HepG2 (cell line): ENCODE data around the gene HPGD.

Experiments
- ARID3A ChIP-seq: IDR thresholded peaks from 2 replicates; pipeline ENCODE4 v1.6.1; 2012; ENCODE audit warnings: low read depth, low read length, improper control_type of control experiment
- CTCF ChIP-seq: sonication (generic); formaldehyde crosslinking; IDR thresholded peaks from 2 replicates; pipeline ENCODE4 v1.5.0; 2020; ENCODE audit warnings: mild to moderate bottlenecking, missing genetic modification reagents, moderate library complexity
- GMEB2 ChIP-seq: IDR thresholded peaks from 2 replicates; pipeline ENCODE4 v1.6.1; 2016; ENCODE audit warnings: missing biosample characterization, missing genetic modification reagents, low read depth
- GRHL1 ChIP-seq: sonication (generic); formaldehyde crosslinking; conservative IDR thresholded peaks from 2 replicates; pipeline ENCODE4 v1.8.0; 2022; ENCODE audit warnings: missing genetic modification reagents
- HNRNPK ChIP-seq: fragments of 200-400 bp; formaldehyde crosslinking; IDR thresholded peaks from 2 replicates; pipeline ENCODE4 v1.6.1; 2018; ENCODE audit warnings: low read length, low read depth, moderate library complexity, mild to moderate bottlenecking; ENCODE audit not compliant: poor library complexity, severe bottlenecking
- JUN ChIP-seq: sonication (generic); formaldehyde crosslinking; IDR thresholded peaks from 2 replicates; pipeline ENCODE4 v1.4.0; 2020; ENCODE audit warnings: mild to moderate bottlenecking, missing genetic modification reagents
- NFE2L2 ChIP-seq: fragments of 150-350 bp; IDR thresholded peaks from 2 replicates; pipeline ENCODE4 v1.6.1; 2014; ENCODE audit warnings: low read length
- PBX2 ChIP-seq: IDR thresholded peaks from 2 replicates; pipeline ENCODE4 v1.6.1; 2016; ENCODE audit warnings: control low read depth
- POLR2A ChIP-seq, 2 experiments: IDR thresholded peaks; 2 replicates each; pipeline ENCODE4 v1.6.1; 2011; ENCODE audit warnings: low read depth in 2 of 2, low read length in 2 of 2, mild to moderate bottlenecking in 1 of 2, moderate library complexity in 1 of 2; ENCODE audit not compliant: insufficient read depth in 1 of 2
- WIZ ChIP-seq: sonication (generic); formaldehyde crosslinking; IDR thresholded peaks from 2 replicates; pipeline ENCODE4 v1.5.1; 2020; ENCODE audit warnings: mild to moderate bottlenecking, missing genetic modification reagents
- ZNF180 ChIP-seq: sonication (generic); formaldehyde crosslinking; IDR thresholded peaks from 2 replicates; pipeline ENCODE4 v1.4.0; 2020; ENCODE audit warnings: low read depth, missing genetic modification reagents, borderline replicate concordance
- ZNF563 ChIP-seq: sonication (generic); formaldehyde crosslinking; IDR thresholded peaks from 2 replicates; pipeline ENCODE4 v1.8.0; 2022; ENCODE audit warnings: mild to moderate bottlenecking, moderate library complexity, missing genetic modification reagents
- ZNF572 ChIP-seq: sonication (generic); formaldehyde crosslinking; IDR thresholded peaks from 2 replicates; pipeline ENCODE4 v1.5.1; 2020; ENCODE audit warnings: mild to moderate bottlenecking, missing genetic modification reagents

- no peak for TF ChIP-seq CTCF (CRISPR knock-in tag)
- no peak for TF ChIP-seq ZNF572
- no peak for TF ChIP-seq NFE2L2
- no peak for TF ChIP-seq HNRNPK
- no peak for TF ChIP-seq ARID3A
- TF ChIP-seq ZNF563 (CRISPR knock-in tag) = no peak
- no peak for TF ChIP-seq PBX2 (CRISPR knock-in tag)
- TF ChIP-seq WIZ (CRISPR knock-in tag) = no peak
- no peak for TF ChIP-seq GRHL1 (CRISPR knock-in tag)
- TF ChIP-seq POLR2A (IDR thresholded peaks at IDR 0.05; ENCODE audit: insufficient read depth in 1 of 2, low read depth in 2 of 2, low read length in 2 of 2) = no peak
- no peak for TF ChIP-seq ZNF180 (CRISPR knock-in tag)
- no peak for TF ChIP-seq JUN (CRISPR knock-in tag)
- no peak for TF ChIP-seq GMEB2 (CRISPR knock-in tag)
Observed at GRCh38 chr4:174521800-174522182, 497 bp downstream of the HPGD start.
